Astrocyte of the cerebellum (primary cell): ENCODE data around the gene VSIG1.

Experiments used
- DNase-seq: peaks from one replicate; pipeline ENCODE4 v3.0.0-alpha.2; 2011; ENCODE audit warnings: low read depth
- H3K4me3 ChIP-seq: 2 replicates; pipeline ENCODE4 v1.5.1; 2011; ENCODE audit warnings: mild to moderate bottlenecking, low read depth, low read length, moderate library complexity
- CTCF ChIP-seq: IDR thresholded peaks from 2 replicates; pipeline ENCODE4 v1.5.1; 2012; ENCODE audit warnings: low read length, low read depth, moderate library complexity, mild to moderate bottlenecking; ENCODE audit errors: missing control alignments
- in situ Hi-C: cut with HindIII; loops from 2 replicates; pipeline ENCODE4 v1.10.0; 2017; ENCODE audit warnings: low sequenced_read_pairs

Gene VSIG1

GRCh38 chrX:108072746-108073145, 27.9 kb downstream of the VSIG1 start:
- DNase-seq = peak; percentile 66
- no peak overlapping the region for H3K4me3 ChIP-seq
- TF ChIP-seq CTCF = no peak
- in situ Hi-C loops = no loop called here

- in situ Hi-C loops = no loop called here
- TF ChIP-seq CTCF = no peak
- no peak for DNase-seq
- no peak overlapping the region for H3K4me3 ChIP-seq
Observed at GRCh38 chrX:108081110-108081509, 36.2 kb downstream of the VSIG1 start.

- no peak overlapping the region for H3K4me3 ChIP-seq
- TF ChIP-seq CTCF = no peak
- in situ Hi-C loops = no loop called here
- no peak for DNase-seq
Observed at GRCh38 chrX:108087792-108088191, 42.9 kb downstream of the VSIG1 start.

GRCh38 chrX:108088511-108088910, 43.6 kb downstream of the VSIG1 start:
- no peak for TF ChIP-seq CTCF
- no peak overlapping the region for H3K4me3 ChIP-seq
- DNase-seq = no peak
- in situ Hi-C loops = no loop called here

- in situ Hi-C loops = no loop called here
Observed at GRCh38 chrX:108090491-108091263, 45.8 kb downstream of the VSIG1 start.

GRCh38 chrX:108091264-108091877, 46.5 kb downstream of the VSIG1 start, which contains the start of the genes ATG4A and PSMD10:
TSS of gene ATG4A (plus strand) at chrX:108091778. CDS start at chrX:108091827, 49 bp downstream.
TSS of gene PSMD10 (minus strand) at chrX:108091542. CDS start at chrX:108091520, 22 bp downstream.
- TF ChIP-seq CTCF = no peak
- peak; percentile 89 for DNase-seq
- peak within 1 kb of the TSS; percentile 72 for H3K4me3 ChIP-seq
- in situ Hi-C loops = no loop called here

More at GRCh38 chrX:108090491-108091263, 45.8 kb downstream of the VSIG1 start:
- no peak for TF ChIP-seq CTCF
- no peak for DNase-seq
- H3K4me3 ChIP-seq = peak overlapping the region; percentile 72
